Upper lobe of left lung (tissue), 4 donors: ENCODE results near the gene DISC1.

Experiments
- CTCF ChIP-seq, 6 experiments: fragments of 450-650 bp in 4 of 6; fragments of 200-600 bp in 2 of 6; sonication (generic) in 2 of 6; IDR thresholded peaks; one replicate each; pipeline ENCODE4 v1.5.1; 2016 to 2019; ENCODE audit warnings: antibody characterized with exemption in 6 of 6
- EP300 ChIP-seq, 4 donors: sonication (generic); formaldehyde crosslinking; IDR thresholded peaks; one replicate each; pipeline ENCODE4 v1.5.1; 2017; ENCODE audit warnings: antibody characterized with exemption in 4 of 4, control low read depth in 2 of 4

- TF ChIP-seq CTCF (IDR thresholded peaks at IDR 0.05), result no peak
- no peak for TF ChIP-seq EP300 (IDR thresholded peaks at IDR 0.05)
Observed at GRCh38 chr1:231855926-231856325, 229.3 kb downstream of the DISC1 start.
